ENCODE measurements around the gene TRIOBP. TPM values are rescaled to one million over a fixed set of nuclear protein-coding genes. Genes with fewer than 3 reads are reported as not detected.

TRIOBP gene
- total RNA-seq, 1 donor from 2014 or later: 103 TPM

GRCh38 chr22:37659066-37659896 is 37.6 kb upstream of the TRIOBP start:
- Mint-ChIP-seq H3K9me3 (ENCODE audit: unreplicated experiment) (no peaks in the 10 kb centered on the region), H3K4me1 (ENCODE audit: unreplicated experiment) (peaks cover 39% of the 10 kb centered on the region), H3K27ac (ENCODE audit: unreplicated experiment) (no peak overlapping the region), H3K4me3 (ENCODE audit: unreplicated experiment) (peak overlapping the region; percentile 74), H3K27me3 (ENCODE audit: unreplicated experiment) (no peaks in the 10 kb centered on the region), H3K36me3 (ENCODE audit: unreplicated experiment) (no peaks in the 10 kb centered on the region)
- DNase-seq (ENCODE audit: extremely low spot score, unreplicated experiment): peak; percentile 82
- TF ChIP-seq, protein P1, sequence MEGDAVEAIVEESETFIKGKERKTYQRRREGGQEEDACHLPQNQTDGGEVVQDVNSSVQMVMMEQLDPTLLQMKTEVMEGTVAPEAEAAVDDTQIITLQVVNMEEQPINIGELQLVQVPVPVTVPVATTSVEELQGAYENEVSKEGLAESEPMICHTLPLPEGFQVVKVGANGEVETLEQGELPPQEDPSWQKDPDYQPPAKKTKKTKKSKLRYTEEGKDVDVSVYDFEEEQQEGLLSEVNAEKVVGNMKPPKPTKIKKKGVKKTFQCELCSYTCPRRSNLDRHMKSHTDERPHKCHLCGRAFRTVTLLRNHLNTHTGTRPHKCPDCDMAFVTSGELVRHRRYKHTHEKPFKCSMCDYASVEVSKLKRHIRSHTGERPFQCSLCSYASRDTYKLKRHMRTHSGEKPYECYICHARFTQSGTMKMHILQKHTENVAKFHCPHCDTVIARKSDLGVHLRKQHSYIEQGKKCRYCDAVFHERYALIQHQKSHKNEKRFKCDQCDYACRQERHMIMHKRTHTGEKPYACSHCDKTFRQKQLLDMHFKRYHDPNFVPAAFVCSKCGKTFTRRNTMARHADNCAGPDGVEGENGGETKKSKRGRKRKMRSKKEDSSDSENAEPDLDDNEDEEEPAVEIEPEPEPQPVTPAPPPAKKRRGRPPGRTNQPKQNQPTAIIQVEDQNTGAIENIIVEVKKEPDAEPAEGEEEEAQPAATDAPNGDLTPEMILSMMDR (IDR thresholded peaks at IDR 0.05): no peak

DNA sequence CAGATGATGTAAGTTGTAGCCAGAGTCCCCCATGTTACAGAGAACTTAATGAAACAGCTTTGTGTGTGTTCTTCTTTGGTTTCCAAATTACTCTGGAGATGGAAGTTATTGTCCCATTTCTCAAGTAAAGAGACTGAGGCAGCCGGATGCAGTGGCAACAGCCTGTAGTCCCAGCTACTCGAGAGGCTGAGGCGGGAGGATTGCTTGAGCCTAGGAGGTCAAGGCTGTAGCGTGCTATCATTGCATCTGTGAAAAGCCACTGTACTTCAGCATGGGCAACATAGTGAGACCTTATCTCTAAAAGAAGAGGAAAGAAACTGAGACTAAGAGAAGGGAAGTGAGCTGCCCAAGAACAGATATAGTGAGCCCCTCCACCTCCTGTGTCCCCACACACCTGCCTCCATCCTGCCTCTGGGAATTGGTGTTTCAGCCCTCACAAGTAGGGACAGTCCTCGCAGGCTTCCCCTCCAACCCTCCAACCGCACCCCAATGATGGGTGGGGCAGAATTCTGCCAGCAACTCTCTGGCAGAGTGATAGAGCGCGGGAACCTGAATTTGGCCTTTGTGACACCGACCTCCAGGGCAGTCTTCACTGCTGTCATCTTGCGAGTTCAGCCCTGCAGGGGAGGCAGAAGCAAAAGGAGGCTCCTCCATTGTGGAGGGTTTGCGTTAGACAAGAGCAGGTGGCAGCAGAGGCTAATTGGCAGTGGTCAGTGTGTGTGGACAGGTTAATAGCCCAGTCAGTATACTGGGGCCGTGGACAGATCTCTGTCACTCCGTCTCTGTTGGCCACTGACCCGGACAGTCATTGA is 36.7 kb upstream of the TRIOBP start:
- Mint-ChIP-seq H3K4me3 (ENCODE audit: unreplicated experiment) (peak overlapping the region; percentile 74), H3K27me3 (ENCODE audit: unreplicated experiment) (no peaks in the 10 kb centered on the region), H3K27ac (ENCODE audit: unreplicated experiment) (peak overlapping the region; percentile 83), H3K4me1 (ENCODE audit: unreplicated experiment) (peaks cover 39% of the 10 kb centered on the region), H3K9me3 (ENCODE audit: unreplicated experiment) (no peaks in the 10 kb centered on the region), H3K36me3 (ENCODE audit: unreplicated experiment) (no peaks in the 10 kb centered on the region)
- DNase-seq (ENCODE audit: extremely low spot score, unreplicated experiment): no peak
- TF ChIP-seq, protein P1 (IDR thresholded peaks at IDR 0.05): no peak

- Mint-ChIP-seq H3K4me3 (ENCODE audit: unreplicated experiment) (no peak overlapping the region), H3K36me3 (ENCODE audit: unreplicated experiment) (no peaks in the 10 kb centered on the region), H3K4me1 (ENCODE audit: unreplicated experiment) (peaks cover 39% of the 10 kb centered on the region), H3K9me3 (ENCODE audit: unreplicated experiment) (no peaks in the 10 kb centered on the region), H3K27me3 (ENCODE audit: unreplicated experiment) (no peaks in the 10 kb centered on the region), H3K27ac (ENCODE audit: unreplicated experiment) (peak overlapping the region; percentile 83)
- TF ChIP-seq, protein P1 (IDR thresholded peaks at IDR 0.05): no peak
- DNase-seq (ENCODE audit: extremely low spot score, unreplicated experiment): no peak
These were observed 36.2 kb upstream of the TRIOBP start for GRCh38 chr22:37660709-37661045.

- DNase-seq (ENCODE audit: extremely low spot score, unreplicated experiment): peak; percentile 81
- Mint-ChIP-seq H3K9me3 (ENCODE audit: unreplicated experiment) (no peaks in the 10 kb centered on the region), H3K27me3 (ENCODE audit: unreplicated experiment) (no peaks in the 10 kb centered on the region), H3K36me3 (ENCODE audit: unreplicated experiment) (no peaks in the 10 kb centered on the region), H3K4me1 (ENCODE audit: unreplicated experiment) (peaks cover 39% of the 10 kb centered on the region), H3K27ac (ENCODE audit: unreplicated experiment) (peak overlapping the region; percentile 83), H3K4me3 (ENCODE audit: unreplicated experiment) (peak overlapping the region; percentile 3)
- TF ChIP-seq, protein P1 (IDR thresholded peaks at IDR 0.05): peak; percentile 58
These were observed 35.5 kb upstream of the TRIOBP start for GRCh38 chr22:37661160-37661924.
